ENCODE data around the gene COL5A2. TPM values are rescaled to one million over a fixed set of nuclear protein-coding genes. Genes with fewer than 3 reads are reported as not detected.
A peak's percentile ranks its signal among the peaks of the same experiment; 100 is the strongest.

Gene COL5A2
- total RNA-seq, 3 donors from 2014 or later, result 4.5 to 58.5 (median 31.8) TPM

DNA sequence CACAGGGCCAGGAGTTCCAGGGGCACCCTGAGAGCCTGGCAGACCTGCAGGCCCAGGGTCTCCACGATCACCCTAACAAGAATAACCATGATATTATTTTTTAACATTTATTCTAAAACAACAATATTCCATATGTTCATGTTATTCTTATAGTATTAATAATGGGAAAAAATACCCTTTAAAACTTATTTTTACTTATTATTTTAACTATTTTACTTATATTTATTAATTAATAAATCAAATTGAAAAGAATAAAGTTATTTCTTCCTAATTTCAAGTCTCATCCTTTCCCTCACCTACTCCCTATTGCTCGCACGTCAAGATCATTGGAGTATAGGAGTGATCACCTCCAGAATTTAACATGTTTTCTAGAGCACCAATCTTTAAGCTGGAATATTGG, 133.7 kb downstream of the COL5A2 start:
- DNase-seq, result no peak
- ATAC-seq, result no peak
- H3K9me3 ChIP-seq, result no peaks in the 10 kb centered on the region
- intact Hi-C loops (cut with DNase I, micrococcal nuclease), result no loop called here
- H3K36me3 ChIP-seq (ENCODE audit: low read depth), result no peaks in the 10 kb centered on the region
- TF ChIP-seq, protein P1, sequence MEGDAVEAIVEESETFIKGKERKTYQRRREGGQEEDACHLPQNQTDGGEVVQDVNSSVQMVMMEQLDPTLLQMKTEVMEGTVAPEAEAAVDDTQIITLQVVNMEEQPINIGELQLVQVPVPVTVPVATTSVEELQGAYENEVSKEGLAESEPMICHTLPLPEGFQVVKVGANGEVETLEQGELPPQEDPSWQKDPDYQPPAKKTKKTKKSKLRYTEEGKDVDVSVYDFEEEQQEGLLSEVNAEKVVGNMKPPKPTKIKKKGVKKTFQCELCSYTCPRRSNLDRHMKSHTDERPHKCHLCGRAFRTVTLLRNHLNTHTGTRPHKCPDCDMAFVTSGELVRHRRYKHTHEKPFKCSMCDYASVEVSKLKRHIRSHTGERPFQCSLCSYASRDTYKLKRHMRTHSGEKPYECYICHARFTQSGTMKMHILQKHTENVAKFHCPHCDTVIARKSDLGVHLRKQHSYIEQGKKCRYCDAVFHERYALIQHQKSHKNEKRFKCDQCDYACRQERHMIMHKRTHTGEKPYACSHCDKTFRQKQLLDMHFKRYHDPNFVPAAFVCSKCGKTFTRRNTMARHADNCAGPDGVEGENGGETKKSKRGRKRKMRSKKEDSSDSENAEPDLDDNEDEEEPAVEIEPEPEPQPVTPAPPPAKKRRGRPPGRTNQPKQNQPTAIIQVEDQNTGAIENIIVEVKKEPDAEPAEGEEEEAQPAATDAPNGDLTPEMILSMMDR (IDR thresholded peaks at IDR 0.05), result no peak
- no peaks in the 10 kb centered on the region for H3K4me1 ChIP-seq (ENCODE audit: low read depth)
- no peak overlapping the region for H3K4me3 ChIP-seq

DNA sequence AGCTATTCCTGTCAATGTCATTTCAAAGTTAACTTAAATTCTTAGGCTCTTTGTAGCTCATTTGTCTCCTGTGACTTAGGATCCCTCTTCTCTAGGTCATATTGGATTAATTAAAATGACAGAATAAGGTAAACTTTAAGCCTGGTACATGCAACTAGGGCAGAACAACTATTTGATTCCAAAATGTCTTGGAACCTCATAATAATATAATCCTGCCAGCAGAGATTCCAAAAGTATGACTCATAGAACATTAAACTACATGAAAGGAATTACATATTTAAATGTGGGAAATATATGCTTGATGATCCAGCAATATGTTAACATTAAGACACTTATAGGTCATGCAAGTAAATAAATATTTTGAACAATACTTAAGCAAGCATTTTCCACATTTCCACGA, 142.0 kb downstream of the COL5A2 start:
- no peak for DNase-seq
- Histone ChIP-seq H3K9me3 (no peaks in the 10 kb centered on the region), H3K4me3 (no peak overlapping the region), H3K4me1 (ENCODE audit: low read depth) (no peaks in the 10 kb centered on the region), H3K36me3 (ENCODE audit: low read depth) (no peaks in the 10 kb centered on the region)
- TF ChIP-seq, protein P1 (IDR thresholded peaks at IDR 0.05), result no peak
- no peak for ATAC-seq
- intact Hi-C loops (cut with DNase I, micrococcal nuclease), result no loop called here

DNA sequence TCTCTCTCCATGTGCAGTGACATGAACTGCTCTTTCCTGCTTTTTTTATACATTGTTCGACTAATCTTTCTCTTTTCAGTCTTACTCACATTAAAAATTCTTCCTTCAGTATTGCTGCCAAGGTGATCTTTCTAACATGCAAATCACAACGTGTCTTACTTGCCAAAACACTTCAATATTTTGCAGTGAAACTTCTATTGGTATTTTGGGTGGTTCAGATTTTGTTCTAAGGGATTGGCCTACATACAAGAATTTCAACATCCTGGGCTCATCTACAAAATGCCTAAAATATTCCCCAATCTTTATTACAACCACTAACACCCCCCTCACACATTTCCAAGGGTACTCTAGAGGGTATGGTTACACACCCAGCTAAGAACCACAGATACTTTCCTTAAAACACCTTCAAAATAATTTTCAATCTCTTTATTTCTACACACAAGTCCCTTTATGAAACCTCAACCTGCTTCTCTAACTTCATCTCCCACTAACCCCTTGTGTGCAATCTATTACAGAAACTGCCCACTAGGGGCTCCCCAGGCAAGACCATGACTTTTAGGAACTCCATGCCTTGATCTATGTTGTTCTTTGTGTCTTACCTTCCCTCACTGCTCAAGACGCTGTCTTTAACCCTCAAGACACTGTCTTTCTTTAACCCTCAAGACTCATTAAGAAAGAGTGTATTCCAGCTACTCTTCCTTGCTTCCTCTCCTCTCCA, 154.5 kb downstream of the COL5A2 start:
- intact Hi-C loops (cut with DNase I, micrococcal nuclease), result no loop called here
- no peak for DNase-seq
- TF ChIP-seq, protein P1 (IDR thresholded peaks at IDR 0.05), result no peak

DNA sequence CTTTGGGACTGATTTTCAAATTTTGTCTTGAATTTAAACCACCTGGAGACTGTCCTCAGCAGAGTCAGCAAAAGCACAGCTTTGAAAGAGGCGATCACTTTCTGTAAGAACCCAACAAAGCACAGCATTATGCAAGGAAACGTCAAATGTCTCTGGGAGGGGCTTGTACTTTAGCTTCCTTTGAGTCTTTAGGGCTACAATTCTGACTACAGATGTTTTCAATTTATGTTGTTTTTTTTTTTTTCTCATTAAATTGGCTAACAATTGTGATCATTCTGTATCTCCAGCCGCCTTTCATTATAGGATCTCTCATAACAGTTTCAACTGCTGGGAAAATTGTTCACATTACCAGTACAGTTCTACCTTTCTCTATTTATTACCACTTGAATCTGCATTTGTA, 157.1 kb downstream of the COL5A2 start:
- DNase-seq, result no peak

More for the DNA sequence above, 154.5 kb downstream of the COL5A2 start:
- H3K4me1 ChIP-seq (ENCODE audit: low read depth), result no peaks in the 10 kb centered on the region
- no peaks in the 10 kb centered on the region for H3K9me3 ChIP-seq
- ATAC-seq, result no peak
- no peaks in the 10 kb centered on the region for H3K36me3 ChIP-seq (ENCODE audit: low read depth)
- H3K4me3 ChIP-seq, result no peak overlapping the region

DNA sequence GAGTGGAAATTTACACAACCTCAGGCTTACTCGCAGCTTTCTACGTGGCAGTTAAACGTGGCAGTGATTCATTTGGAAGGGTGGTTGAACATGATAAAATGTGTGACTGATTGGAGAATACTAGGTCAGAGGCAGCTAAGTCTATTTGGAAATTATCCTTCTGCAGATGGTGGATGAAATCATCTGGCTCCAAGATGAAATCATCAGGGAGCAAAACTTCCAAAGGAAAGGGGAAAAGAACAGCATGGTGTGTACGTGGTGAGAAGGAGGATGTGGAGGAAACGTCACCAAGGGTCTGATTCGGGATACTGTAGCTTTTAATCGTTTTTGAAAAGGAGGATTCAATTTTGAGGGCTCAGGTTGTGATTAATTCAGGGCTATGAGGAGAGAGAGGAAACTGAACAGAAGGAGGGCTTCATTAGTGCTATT, 157.5 kb downstream of the COL5A2 start:
- Histone ChIP-seq H3K36me3 (ENCODE audit: low read depth) (no peaks in the 10 kb centered on the region), H3K4me1 (ENCODE audit: low read depth) (no peaks in the 10 kb centered on the region), H3K4me3 (no peak overlapping the region), H3K9me3 (no peaks in the 10 kb centered on the region)
- ATAC-seq (peak; percentile 46), DNase-seq (no peak)
- intact Hi-C loops (cut with DNase I, micrococcal nuclease), result no loop called here
- TF ChIP-seq, protein P1 (IDR thresholded peaks at IDR 0.05), result no peak

More for the DNA sequence above, 157.1 kb downstream of the COL5A2 start:
- TF ChIP-seq, protein P1 (IDR thresholded peaks at IDR 0.05), result no peak
- no peak overlapping the region for H3K4me3 ChIP-seq
- H3K9me3 ChIP-seq, result no peaks in the 10 kb centered on the region
- H3K36me3 ChIP-seq (ENCODE audit: low read depth), result no peaks in the 10 kb centered on the region
- intact Hi-C loops (cut with DNase I, micrococcal nuclease), result no loop called here
- ATAC-seq, result no peak
- no peaks in the 10 kb centered on the region for H3K4me1 ChIP-seq (ENCODE audit: low read depth)

All from mucosa of descending colon (tissue), 3 donors.